Ishikawa (cell line): ENCODE results near the gene FAM181A.

Experiments used
- EGR1 ChIP-seq: IDR thresholded peaks from 2 replicates; pipeline ENCODE4 v1.6.1; 2012
- FOXM1 ChIP-seq: IDR thresholded peaks from 2 replicates; pipeline ENCODE4 v1.6.1; 2012; ENCODE audit warnings: low read depth, borderline replicate concordance
- RAD21 ChIP-seq: IDR thresholded peaks from 2 replicates; pipeline ENCODE4 v1.6.1; 2012; ENCODE audit warnings: low read depth
- TAF1 ChIP-seq: IDR thresholded peaks from 2 replicates; pipeline ENCODE4 v1.6.1; 2012; ENCODE audit warnings: low read depth, mild to moderate bottlenecking
- TF ChIP-seq, protein P1 (sequence below): IDR thresholded peaks from 2 replicates; pipeline ENCODE4 v1.6.1; 2012; ENCODE audit warnings: low read depth, mild to moderate bottlenecking

DNA sequence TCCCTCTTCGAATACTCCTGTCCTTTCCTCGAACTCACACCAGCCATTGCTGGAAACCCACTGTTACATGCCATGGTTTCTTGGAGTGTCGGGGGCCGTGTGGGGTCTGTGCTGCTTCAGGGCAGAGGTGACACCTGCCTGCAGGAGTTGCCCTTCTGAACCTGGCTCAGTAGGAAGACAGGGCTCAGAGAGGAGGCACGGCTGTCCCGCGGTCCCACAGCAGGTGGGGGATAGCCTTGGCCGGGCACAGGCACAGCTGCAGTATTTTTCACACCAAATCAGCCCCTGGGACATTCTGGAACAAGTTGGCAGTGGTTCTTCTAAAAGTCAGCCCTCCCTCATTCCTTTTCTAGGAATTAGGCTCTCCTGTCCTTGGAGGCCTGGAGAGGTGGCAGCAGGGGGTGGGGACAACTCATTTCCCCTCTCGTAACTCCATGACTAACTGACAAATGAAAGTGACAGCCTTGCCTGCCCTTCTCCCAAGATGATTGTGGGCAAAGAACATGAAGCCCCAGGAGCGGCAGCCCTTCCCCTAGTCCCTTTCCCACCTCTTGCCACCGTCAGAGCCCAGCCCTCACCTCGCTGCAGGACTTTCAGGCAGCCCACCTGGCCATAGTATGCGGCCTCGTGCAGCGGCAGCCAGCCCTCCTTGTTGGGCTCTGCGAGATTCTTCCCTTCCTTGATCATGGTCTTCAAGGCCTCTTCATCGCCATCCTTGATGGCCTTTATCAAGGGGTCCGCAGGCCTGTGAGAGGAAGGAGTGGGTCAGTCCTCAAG, 26.8 kb downstream of the FAM181A start:
- no peak for TF ChIP-seq FOXM1
- no peak for TF ChIP-seq TAF1
- TF ChIP-seq, protein P1, sequence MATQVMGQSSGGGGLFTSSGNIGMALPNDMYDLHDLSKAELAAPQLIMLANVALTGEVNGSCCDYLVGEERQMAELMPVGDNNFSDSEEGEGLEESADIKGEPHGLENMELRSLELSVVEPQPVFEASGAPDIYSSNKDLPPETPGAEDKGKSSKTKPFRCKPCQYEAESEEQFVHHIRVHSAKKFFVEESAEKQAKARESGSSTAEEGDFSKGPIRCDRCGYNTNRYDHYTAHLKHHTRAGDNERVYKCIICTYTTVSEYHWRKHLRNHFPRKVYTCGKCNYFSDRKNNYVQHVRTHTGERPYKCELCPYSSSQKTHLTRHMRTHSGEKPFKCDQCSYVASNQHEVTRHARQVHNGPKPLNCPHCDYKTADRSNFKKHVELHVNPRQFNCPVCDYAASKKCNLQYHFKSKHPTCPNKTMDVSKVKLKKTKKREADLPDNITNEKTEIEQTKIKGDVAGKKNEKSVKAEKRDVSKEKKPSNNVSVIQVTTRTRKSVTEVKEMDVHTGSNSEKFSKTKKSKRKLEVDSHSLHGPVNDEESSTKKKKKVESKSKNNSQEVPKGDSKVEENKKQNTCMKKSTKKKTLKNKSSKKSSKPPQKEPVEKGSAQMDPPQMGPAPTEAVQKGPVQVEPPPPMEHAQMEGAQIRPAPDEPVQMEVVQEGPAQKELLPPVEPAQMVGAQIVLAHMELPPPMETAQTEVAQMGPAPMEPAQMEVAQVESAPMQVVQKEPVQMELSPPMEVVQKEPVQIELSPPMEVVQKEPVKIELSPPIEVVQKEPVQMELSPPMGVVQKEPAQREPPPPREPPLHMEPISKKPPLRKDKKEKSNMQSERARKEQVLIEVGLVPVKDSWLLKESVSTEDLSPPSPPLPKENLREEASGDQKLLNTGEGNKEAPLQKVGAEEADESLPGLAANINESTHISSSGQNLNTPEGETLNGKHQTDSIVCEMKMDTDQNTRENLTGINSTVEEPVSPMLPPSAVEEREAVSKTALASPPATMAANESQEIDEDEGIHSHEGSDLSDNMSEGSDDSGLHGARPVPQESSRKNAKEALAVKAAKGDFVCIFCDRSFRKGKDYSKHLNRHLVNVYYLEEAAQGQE: no peak
- TF ChIP-seq RAD21: no peak
- TF ChIP-seq EGR1: no peak
